ENCODE data around the gene SFXN2.
A peak's percentile ranks its signal among the peaks of the same experiment; 100 is the strongest.

Gene SFXN2

DNA sequence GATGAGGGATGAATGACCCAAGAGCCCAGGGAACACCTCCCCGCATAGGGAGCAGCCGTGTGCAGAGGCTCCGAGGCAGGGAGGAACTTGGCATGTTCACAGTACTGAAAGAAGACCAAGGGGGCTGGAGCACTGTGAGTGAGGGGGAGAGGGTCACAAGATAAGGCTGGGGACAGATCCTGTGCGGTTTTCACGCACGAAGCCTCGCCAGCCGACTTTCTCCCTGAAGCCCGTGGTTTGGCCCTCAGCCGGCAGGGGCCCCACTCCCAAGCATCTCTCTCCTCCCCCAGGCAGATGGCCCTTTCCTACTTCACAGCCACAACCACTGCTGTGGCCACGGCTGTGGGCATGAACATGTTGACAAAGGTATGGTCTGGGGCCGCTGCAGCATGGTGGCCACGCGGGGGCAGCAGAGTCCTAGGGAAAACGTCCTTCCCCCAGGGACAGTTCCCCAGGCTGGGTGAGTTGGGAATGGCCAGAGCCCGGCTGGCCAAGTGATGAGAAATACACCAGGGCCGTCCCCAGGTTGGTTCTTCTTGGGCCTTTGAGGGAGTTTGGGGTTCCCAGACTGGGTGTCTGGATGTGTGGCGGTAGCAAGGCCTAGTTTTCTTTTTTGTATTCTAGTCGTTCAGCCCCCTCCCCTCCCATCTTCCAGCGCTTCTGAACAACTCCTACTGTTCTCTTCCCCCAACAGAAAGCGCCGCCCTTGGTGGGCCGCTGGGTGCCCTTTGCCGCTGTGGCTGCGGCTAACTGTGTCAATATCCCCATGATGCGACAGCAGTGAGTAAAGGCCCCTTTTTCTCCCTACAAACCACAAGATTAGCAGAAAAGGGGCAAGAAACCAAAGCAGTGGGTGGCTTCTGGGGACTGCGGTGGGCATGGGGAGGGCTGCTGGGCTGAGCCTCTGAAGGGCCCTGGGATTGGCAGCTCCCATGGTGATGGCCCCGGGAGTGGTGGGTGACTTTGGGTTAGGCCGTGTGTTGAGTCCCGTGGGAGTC, 14.9 kb downstream of the SFXN2 start:
- H2AFZ ChIP-seq: no peak overlapping the region
- H3K4me3 ChIP-seq (ENCODE audit: low read depth, low read length): no peak overlapping the region
- no peaks in the 10 kb centered on the region for H3K27me3 ChIP-seq (ENCODE audit: control insufficient read depth, insufficient read depth, low read length)
- peaks cover 24% of the 10 kb centered on the region for H3K79me2 ChIP-seq
- peaks cover 35% of the 10 kb centered on the region for H3K4me1 ChIP-seq
- no peak overlapping the region for H3K9ac ChIP-seq
- no peaks in the 10 kb centered on the region for H3K36me3 ChIP-seq (ENCODE audit: control insufficient read depth, insufficient read depth, low read length)
- peak overlapping the region; percentile 3 for H3K4me2 ChIP-seq (ENCODE audit: low read length)
- peak overlapping the region; percentile 16 for H3K27ac ChIP-seq
- TF ChIP-seq, protein P1, sequence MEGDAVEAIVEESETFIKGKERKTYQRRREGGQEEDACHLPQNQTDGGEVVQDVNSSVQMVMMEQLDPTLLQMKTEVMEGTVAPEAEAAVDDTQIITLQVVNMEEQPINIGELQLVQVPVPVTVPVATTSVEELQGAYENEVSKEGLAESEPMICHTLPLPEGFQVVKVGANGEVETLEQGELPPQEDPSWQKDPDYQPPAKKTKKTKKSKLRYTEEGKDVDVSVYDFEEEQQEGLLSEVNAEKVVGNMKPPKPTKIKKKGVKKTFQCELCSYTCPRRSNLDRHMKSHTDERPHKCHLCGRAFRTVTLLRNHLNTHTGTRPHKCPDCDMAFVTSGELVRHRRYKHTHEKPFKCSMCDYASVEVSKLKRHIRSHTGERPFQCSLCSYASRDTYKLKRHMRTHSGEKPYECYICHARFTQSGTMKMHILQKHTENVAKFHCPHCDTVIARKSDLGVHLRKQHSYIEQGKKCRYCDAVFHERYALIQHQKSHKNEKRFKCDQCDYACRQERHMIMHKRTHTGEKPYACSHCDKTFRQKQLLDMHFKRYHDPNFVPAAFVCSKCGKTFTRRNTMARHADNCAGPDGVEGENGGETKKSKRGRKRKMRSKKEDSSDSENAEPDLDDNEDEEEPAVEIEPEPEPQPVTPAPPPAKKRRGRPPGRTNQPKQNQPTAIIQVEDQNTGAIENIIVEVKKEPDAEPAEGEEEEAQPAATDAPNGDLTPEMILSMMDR (IDR thresholded peaks at IDR 0.05): peak; percentile 96
- no peaks in the 10 kb centered on the region for H3K9me3 ChIP-seq (ENCODE audit: control insufficient read depth, low read length)

DNA sequence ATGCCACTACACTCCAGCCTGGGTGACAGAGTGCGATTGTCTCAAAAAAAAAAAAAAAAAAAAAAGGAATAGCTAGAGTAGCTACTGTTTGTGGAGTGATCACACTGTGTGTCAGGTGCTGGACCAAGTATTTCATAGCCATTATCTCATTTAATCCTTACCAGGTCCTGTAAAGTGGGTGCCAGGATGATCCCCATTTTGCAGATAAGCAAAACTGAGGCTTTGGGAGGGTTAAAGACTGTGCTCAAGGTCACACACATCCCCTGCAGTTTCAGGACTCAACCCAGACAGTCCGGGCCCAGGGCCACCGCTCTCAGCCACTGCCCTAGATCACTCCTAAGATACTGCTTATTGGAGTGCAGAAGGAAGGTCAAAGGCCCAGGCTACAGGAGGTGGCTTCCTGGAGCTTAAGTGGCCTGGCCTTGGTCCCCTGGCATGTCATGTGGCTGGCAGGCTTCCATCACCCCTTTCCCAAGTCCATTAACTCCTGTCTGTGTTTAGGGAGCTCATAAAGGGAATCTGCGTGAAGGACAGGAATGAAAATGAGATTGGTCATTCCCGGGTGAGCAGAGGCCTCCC, 16.9 kb downstream of the SFXN2 start:
- peaks cover 29% of the 10 kb centered on the region for H3K4me1 ChIP-seq
- no peak overlapping the region for H3K9ac ChIP-seq
- peaks cover 10% of the 10 kb centered on the region for H3K79me2 ChIP-seq
- H3K9me3 ChIP-seq (ENCODE audit: control insufficient read depth, low read length): no peaks in the 10 kb centered on the region
- H3K4me2 ChIP-seq (ENCODE audit: low read length): no peak overlapping the region
- no peaks in the 10 kb centered on the region for H3K36me3 ChIP-seq (ENCODE audit: control insufficient read depth, insufficient read depth, low read length)
- TF ChIP-seq, protein P1 (IDR thresholded peaks at IDR 0.05): no peak
- H2AFZ ChIP-seq: no peak overlapping the region
- no peaks in the 10 kb centered on the region for H3K27me3 ChIP-seq (ENCODE audit: control insufficient read depth, insufficient read depth, low read length)
- no peak overlapping the region for H3K27ac ChIP-seq
- H3K4me3 ChIP-seq (ENCODE audit: low read depth, low read length): no peak overlapping the region

DNA sequence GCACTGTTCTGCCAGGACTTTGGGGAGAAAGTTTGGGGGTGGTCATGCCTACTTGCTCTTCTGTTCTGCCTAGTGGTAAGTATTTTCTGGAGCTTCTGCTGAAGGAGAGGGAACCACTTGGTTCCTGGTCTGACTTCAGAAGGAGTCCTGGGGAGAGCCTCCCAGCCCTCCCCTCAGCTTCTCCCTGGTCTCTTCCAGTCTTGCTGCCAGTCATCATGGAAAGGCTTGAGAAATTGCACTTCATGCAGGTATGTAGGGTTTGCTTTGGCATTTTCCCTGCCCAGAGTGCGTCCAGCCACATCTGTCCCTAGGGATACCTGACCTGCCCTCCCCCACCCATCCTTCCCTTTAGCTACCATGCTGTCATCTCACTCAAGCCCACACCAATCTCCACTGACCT, 18.2 kb downstream of the SFXN2 start:
- TF ChIP-seq, protein P1 (IDR thresholded peaks at IDR 0.05): no peak
- Histone ChIP-seq H3K4me2 (ENCODE audit: low read length) (no peak overlapping the region), H3K27me3 (ENCODE audit: control insufficient read depth, insufficient read depth, low read length) (no peaks in the 10 kb centered on the region), H3K79me2 (peaks cover 6% of the 10 kb centered on the region), H3K36me3 (ENCODE audit: control insufficient read depth, insufficient read depth, low read length) (no peaks in the 10 kb centered on the region), H3K9ac (no peak overlapping the region), H3K4me3 (ENCODE audit: low read depth, low read length) (no peak overlapping the region), H3K9me3 (ENCODE audit: control insufficient read depth, low read length) (no peaks in the 10 kb centered on the region), H3K27ac (peak overlapping the region; percentile 27), H3K4me1 (peaks cover 29% of the 10 kb centered on the region), H2AFZ (no peak overlapping the region)

DNA sequence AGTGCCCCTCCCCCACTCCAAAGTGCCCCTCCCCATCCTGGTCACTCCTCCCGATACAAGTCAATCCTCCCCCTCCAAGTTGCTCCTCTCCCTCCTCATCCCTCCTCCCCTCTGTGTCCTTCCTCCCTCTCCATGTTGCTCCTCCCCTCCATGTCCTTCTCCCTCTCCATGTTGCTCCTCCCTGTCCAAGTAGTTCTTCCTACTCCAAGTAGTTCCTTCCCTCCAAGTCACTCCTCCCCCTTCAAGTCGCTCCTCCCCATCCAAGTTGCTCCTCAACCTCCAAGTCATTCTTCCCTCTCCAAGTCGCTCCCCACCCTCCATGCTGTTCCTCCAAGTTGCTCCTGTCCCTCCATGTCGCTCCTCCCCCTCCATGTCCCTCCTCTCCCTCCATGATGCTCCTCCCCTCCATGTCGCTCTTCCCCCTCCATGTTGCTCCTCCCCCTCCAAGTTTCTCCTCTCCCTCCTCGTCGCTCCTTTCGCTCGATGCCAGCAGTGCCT, 20.7 kb downstream of the SFXN2 start:
- H3K4me1 ChIP-seq: peaks cover 22% of the 10 kb centered on the region
- H3K4me2 ChIP-seq (ENCODE audit: low read length): no peak overlapping the region
- no peaks in the 10 kb centered on the region for H3K27me3 ChIP-seq (ENCODE audit: control insufficient read depth, insufficient read depth, low read length)
- TF ChIP-seq, protein P1 (IDR thresholded peaks at IDR 0.05): no peak
- H2AFZ ChIP-seq: no peak overlapping the region
- H3K79me2 ChIP-seq: peaks cover 6% of the 10 kb centered on the region
- H3K36me3 ChIP-seq (ENCODE audit: control insufficient read depth, insufficient read depth, low read length): no peaks in the 10 kb centered on the region
- no peak overlapping the region for H3K4me3 ChIP-seq (ENCODE audit: low read depth, low read length)
- no peak overlapping the region for H3K9ac ChIP-seq
- no peak overlapping the region for H3K27ac ChIP-seq
- no peaks in the 10 kb centered on the region for H3K9me3 ChIP-seq (ENCODE audit: control insufficient read depth, low read length)
